Parathyroid adenoma (tissue), 2 donors: ENCODE results near the gene UPP1.
"Not testable (repeated sequence)": the region's sequence is repeated elsewhere in the genome, so short reads cannot be mapped to it uniquely, and the experiment has no call there.

Source experiments
- H2AFZ ChIP-seq: fragments of 300-600 bp; sonication (generic); one replicate; pipeline ENCODE4 v1.7.0; 2017; ENCODE audit warnings: antibody characterized with exemption, mild to moderate bottlenecking
- H3K27ac ChIP-seq: fragments of 300-600 bp; sonication (generic); one replicate; pipeline ENCODE4 v1.7.0; 2017
- H3K27me3 ChIP-seq: fragments of 300-600 bp; sonication (generic); one replicate; pipeline ENCODE4 v1.7.0; 2017; ENCODE audit warnings: low read length; ENCODE audit not compliant: control insufficient read depth, insufficient read depth
- H3K36me3 ChIP-seq: fragments of 300-600 bp; sonication (generic); one replicate; pipeline ENCODE4 v1.7.0; 2017; ENCODE audit warnings: low read length; ENCODE audit not compliant: control insufficient read depth, insufficient read depth
- H3K4me1 ChIP-seq: fragments of 300-600 bp; sonication (generic); one replicate; pipeline ENCODE4 v1.7.0; 2017; ENCODE audit warnings: control low read depth
- H3K4me2 ChIP-seq: fragments of 300-600 bp; sonication (generic); one replicate; pipeline ENCODE4 v1.7.0; 2017; ENCODE audit warnings: low read length
- H3K4me3 ChIP-seq: fragments of 300-600 bp; sonication (generic); one replicate; pipeline ENCODE4 v1.7.0; 2017; ENCODE audit warnings: low read depth, low read length
- H3K79me2 ChIP-seq: fragments of 300-600 bp; sonication (generic); one replicate; pipeline ENCODE4 v1.7.0; 2017; ENCODE audit warnings: control low read depth
- H3K9ac ChIP-seq: fragments of 300-600 bp; sonication (generic); one replicate; pipeline ENCODE4 v1.7.0; 2017; ENCODE audit warnings: mild to moderate bottlenecking
- H3K9me3 ChIP-seq: fragments of 300-600 bp; sonication (generic); one replicate; pipeline ENCODE4 v1.7.0; 2017; ENCODE audit warnings: low read length; ENCODE audit not compliant: control insufficient read depth
- TF ChIP-seq, protein P1 (sequence below): fragments of 300-600 bp; sonication (generic); IDR thresholded peaks from one replicate; pipeline ENCODE4 v1.7.0; 2017; ENCODE audit warnings: antibody characterized with exemption, mild to moderate bottlenecking
- donor health status: primary hyperparathyroidism.

UPP1 gene

GRCh38 chr7:48147078-48147591 lies 58.1 kb downstream of the UPP1 start:
- no peak overlapping the region for H3K27ac ChIP-seq
- no peak overlapping the region for H3K9ac ChIP-seq

GRCh38 chr7:48147690-48148089 lies 58.6 kb downstream of the UPP1 start:
- not testable (repeated sequence) for H3K27me3 ChIP-seq, H3K36me3 ChIP-seq, H3K4me2 ChIP-seq, H3K9ac ChIP-seq, H3K9me3 ChIP-seq, H2AFZ ChIP-seq, H3K79me2 ChIP-seq, H3K27ac ChIP-seq, H3K4me3 ChIP-seq, H3K4me1 ChIP-seq

More at GRCh38 chr7:48147078-48147591, 58.1 kb downstream of the UPP1 start:
- no peak overlapping the region for H3K4me3 ChIP-seq
- no peaks in the 10 kb centered on the region for H3K36me3 ChIP-seq
- H2AFZ ChIP-seq: no peak overlapping the region
- TF ChIP-seq, protein P1, sequence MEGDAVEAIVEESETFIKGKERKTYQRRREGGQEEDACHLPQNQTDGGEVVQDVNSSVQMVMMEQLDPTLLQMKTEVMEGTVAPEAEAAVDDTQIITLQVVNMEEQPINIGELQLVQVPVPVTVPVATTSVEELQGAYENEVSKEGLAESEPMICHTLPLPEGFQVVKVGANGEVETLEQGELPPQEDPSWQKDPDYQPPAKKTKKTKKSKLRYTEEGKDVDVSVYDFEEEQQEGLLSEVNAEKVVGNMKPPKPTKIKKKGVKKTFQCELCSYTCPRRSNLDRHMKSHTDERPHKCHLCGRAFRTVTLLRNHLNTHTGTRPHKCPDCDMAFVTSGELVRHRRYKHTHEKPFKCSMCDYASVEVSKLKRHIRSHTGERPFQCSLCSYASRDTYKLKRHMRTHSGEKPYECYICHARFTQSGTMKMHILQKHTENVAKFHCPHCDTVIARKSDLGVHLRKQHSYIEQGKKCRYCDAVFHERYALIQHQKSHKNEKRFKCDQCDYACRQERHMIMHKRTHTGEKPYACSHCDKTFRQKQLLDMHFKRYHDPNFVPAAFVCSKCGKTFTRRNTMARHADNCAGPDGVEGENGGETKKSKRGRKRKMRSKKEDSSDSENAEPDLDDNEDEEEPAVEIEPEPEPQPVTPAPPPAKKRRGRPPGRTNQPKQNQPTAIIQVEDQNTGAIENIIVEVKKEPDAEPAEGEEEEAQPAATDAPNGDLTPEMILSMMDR: no peak
- H3K4me1 ChIP-seq: no peaks in the 10 kb centered on the region
- H3K27me3 ChIP-seq: no peaks in the 10 kb centered on the region
- H3K4me2 ChIP-seq: no peak overlapping the region
- H3K79me2 ChIP-seq: no peaks in the 10 kb centered on the region
- no peaks in the 10 kb centered on the region for H3K9me3 ChIP-seq

DNA sequence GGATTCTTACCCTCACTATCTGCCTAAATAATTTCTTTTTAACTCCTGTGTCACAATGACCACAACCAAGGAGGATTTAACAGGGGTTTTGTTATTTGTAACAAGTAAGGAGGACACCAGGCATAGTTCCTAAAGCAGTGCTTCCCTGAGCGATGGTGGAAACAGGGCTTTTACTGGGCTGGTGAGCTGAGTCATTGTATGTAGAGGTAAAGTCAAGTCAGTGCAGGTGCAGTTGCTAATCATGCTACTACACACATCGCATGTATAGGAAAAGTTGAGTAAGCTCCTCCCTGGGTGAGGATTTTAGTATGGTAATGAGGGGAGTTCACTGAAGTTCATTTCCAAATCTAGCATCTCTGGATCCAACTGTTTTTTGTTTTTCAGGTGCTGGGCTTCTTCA lies 59.2 kb downstream of the UPP1 start:
- H2AFZ ChIP-seq: no peak overlapping the region
- H3K4me3 ChIP-seq: no peak overlapping the region
- H3K27ac ChIP-seq: no peak overlapping the region
- H3K79me2 ChIP-seq: no peaks in the 10 kb centered on the region
- no peaks in the 10 kb centered on the region for H3K27me3 ChIP-seq
- no peak overlapping the region for H3K9ac ChIP-seq
- H3K4me2 ChIP-seq: no peak overlapping the region
- H3K4me1 ChIP-seq: no peaks in the 10 kb centered on the region
- H3K36me3 ChIP-seq: no peaks in the 10 kb centered on the region
- no peaks in the 10 kb centered on the region for H3K9me3 ChIP-seq
- TF ChIP-seq, protein P1: no peak

DNA sequence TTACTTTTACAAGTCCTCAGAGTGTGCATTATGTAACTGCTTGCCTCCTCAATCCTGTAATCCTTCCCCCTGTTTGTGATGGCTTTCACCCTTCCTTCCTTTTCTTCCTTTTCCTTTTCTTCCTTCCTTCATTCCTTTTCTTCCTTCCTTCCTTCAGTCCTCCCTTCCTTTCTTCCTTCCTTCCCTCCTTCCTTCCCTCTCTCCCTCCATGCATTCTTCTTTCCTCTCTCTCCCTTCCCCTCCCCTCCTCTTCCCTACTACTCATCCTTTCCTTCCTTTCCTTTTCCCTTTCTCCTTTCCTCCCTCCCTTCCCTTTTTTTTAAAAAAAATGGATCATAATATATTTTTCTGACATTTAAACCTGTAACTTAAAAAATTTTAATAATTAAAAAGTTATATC lies 60.0 kb downstream of the UPP1 start:
- H3K4me1 ChIP-seq: no peaks in the 10 kb centered on the region
- no peak overlapping the region for H3K27ac ChIP-seq
- no peak overlapping the region for H2AFZ ChIP-seq
- H3K4me2 ChIP-seq: no peak overlapping the region
- no peaks in the 10 kb centered on the region for H3K79me2 ChIP-seq
- H3K9me3 ChIP-seq: no peaks in the 10 kb centered on the region
- no peaks in the 10 kb centered on the region for H3K27me3 ChIP-seq
- no peaks in the 10 kb centered on the region for H3K36me3 ChIP-seq
- TF ChIP-seq, protein P1: no peak
- H3K4me3 ChIP-seq: no peak overlapping the region
- H3K9ac ChIP-seq: no peak overlapping the region

GRCh38 chr7:48150086-48150485 lies 61.0 kb downstream of the UPP1 start:
- TF ChIP-seq, protein P1: no peak
- H3K9ac ChIP-seq: no peak overlapping the region
- H3K4me3 ChIP-seq: no peak overlapping the region
- no peaks in the 10 kb centered on the region for H3K36me3 ChIP-seq
- H3K4me1 ChIP-seq: no peaks in the 10 kb centered on the region
- H3K27me3 ChIP-seq: no peaks in the 10 kb centered on the region
- H3K27ac ChIP-seq: no peak overlapping the region
- H3K79me2 ChIP-seq: no peaks in the 10 kb centered on the region
- no peak overlapping the region for H3K4me2 ChIP-seq
- H2AFZ ChIP-seq: no peak overlapping the region
- no peaks in the 10 kb centered on the region for H3K9me3 ChIP-seq
